Fibroblast of skin of right biceps (primary cell): ENCODE data around the gene KRT71.

Source experiments
- DNase-seq: peaks from one replicate; pipeline ENCODE4 v3.0.0-alpha.2; 2013

Gene KRT71

GRCh38 chr12:52537101-52537500 is 15.8 kb downstream of the KRT71 start:
- no peak for DNase-seq

GRCh38 chr12:52535574-52535973 is 17.4 kb downstream of the KRT71 start:
- DNase-seq: no peak

GRCh38 chr12:52534482-52534881 is 18.5 kb downstream of the KRT71 start:
- DNase-seq: peak; percentile 11

- no peak for DNase-seq
These were observed 19.1 kb downstream of the KRT71 start for GRCh38 chr12:52533686-52534470.

- DNase-seq: no peak
These were observed 20.3 kb downstream of the KRT71 start for GRCh38 chr12:52532636-52533035.

GRCh38 chr12:52531566-52532300 is 21.2 kb downstream of the KRT71 start:
- DNase-seq: no peak

GRCh38 chr12:52530905-52531304 is 22.0 kb downstream of the KRT71 start:
- DNase-seq: no peak

- DNase-seq: no peak
These were observed 22.6 kb downstream of the KRT71 start for GRCh38 chr12:52530366-52530765.

GRCh38 chr12:52529846-52530245 is 23.1 kb downstream of the KRT71 start:
- DNase-seq: no peak

GRCh38 chr12:52529417-52529816 is 23.5 kb downstream of the KRT71 start:
- DNase-seq: no peak

- DNase-seq: no peak
These were observed 24.3 kb downstream of the KRT71 start for GRCh38 chr12:52528641-52529143.

GRCh38 chr12:52527121-52527800 is 25.7 kb downstream of the KRT71 start:
- no peak for DNase-seq

GRCh38 chr12:52526511-52526951 is 26.4 kb downstream of the KRT71 start:
- DNase-seq: no peak

- DNase-seq: no peak
These were observed 27.1 kb downstream of the KRT71 start for GRCh38 chr12:52525661-52526499.

- DNase-seq: no peak
These were observed 27.9 kb downstream of the KRT71 start for GRCh38 chr12:52524898-52525591.

GRCh38 chr12:52524241-52524897 is 28.6 kb downstream of the KRT71 start:
- no peak for DNase-seq

- no peak for DNase-seq
These were observed 29.1 kb downstream of the KRT71 start for GRCh38 chr12:52523824-52524223.

- DNase-seq: peak; percentile 19
These were observed 30.5 kb downstream of the KRT71 start for GRCh38 chr12:52522346-52523011.

- DNase-seq: peak; percentile 82
These were observed 31.2 kb downstream of the KRT71 start for GRCh38 chr12:52521568-52522266.

GRCh38 chr12:52521175-52521567 is 31.8 kb downstream of the KRT71 start:
- peak; percentile 60 for DNase-seq
